Uterus (tissue), 4 donors: ENCODE measurements around the gene LPP. TPM values are rescaled to one million over a fixed set of nuclear protein-coding genes. Genes with fewer than 3 reads are reported as not detected.

Experiments used
- DNase-seq, 2 donors: peaks; one replicate each; pipeline ENCODE4 v3.0.0-alpha.2; 2019 to 2020
- H3K27ac ChIP-seq, 2 donors: fragments of 200-600 bp; sonication (generic); 1 replicate in 1 of 2; 2 replicates in 1 of 2; pipeline ENCODE4 v1.5.1; 2016 to 2018
- H3K27me3 ChIP-seq, 2 donors: fragments of 200-600 bp; sonication (generic); one replicate each; pipeline ENCODE4 v1.5.1; 2018 to 2019; ENCODE audit warnings: control low read depth in 1 of 2
- H3K36me3 ChIP-seq, 2 donors: fragments of 200-600 bp; sonication (generic); one replicate each; pipeline ENCODE4 v1.5.1; 2019; ENCODE audit warnings: control low read depth in 1 of 2
- H3K4me1 ChIP-seq, 2 donors: fragments of 200-600 bp; sonication (generic); one replicate each; pipeline ENCODE4 v1.5.1; 2018 to 2019; ENCODE audit warnings: control low read depth in 1 of 2
- H3K4me3 ChIP-seq, 2 donors: fragments of 200-600 bp; sonication (generic); 1 replicate in 1 of 2; 2 replicates in 1 of 2; pipeline ENCODE4 v1.5.1; 2018 to 2019; ENCODE audit warnings: mild to moderate bottlenecking in 1 of 2
- H3K9me3 ChIP-seq, 2 donors: fragments of 200-600 bp; sonication (generic); one replicate each; pipeline ENCODE4 v1.5.1; 2019; ENCODE audit warnings: control low read depth in 1 of 2
- POLR2A ChIP-seq, 2 donors: fragments of 450-650 bp; IDR thresholded peaks; one replicate each; pipeline ENCODE4 v1.6.1; 2016; ENCODE audit warnings: antibody characterized with exemption in 2 of 2, mild to moderate bottlenecking in 1 of 2, moderate library complexity in 1 of 2
- intact Hi-C: fragments of 100-400 bp; cut with DNase I; formaldehyde crosslinking; loops from one replicate; pipeline ENCODE4 v1.15.1; 2023; ENCODE audit warnings: low total_unique reads
- total RNA-seq, 4 donors: library from RNA; depleted of rRNA in 3 of 4; stranded (reverse); fragments of >200 nt in 3 of 4; gene quantifications; one replicate each; pipeline versions ENCODE4 v1.1.0 to v1.2.4, GENCODE V29; 2014 to 2023
- TF ChIP-seq, protein P1 (sequence below), 4 experiments: fragments of 200-600 bp in 2 of 4; fragments of 450-650 bp in 2 of 4; sonication (generic) in 2 of 4; IDR thresholded peaks; one replicate each; pipeline ENCODE4 v1.5.1; 2016 to 2019; ENCODE audit warnings: antibody characterized with exemption in 4 of 4, mild to moderate bottlenecking in 2 of 4, moderate library complexity in 1 of 4
- donor health status: DM: yes; HTN: yes; CAD: no.

The LPP gene
- total RNA-seq, 4 donors from 2014 or later = 180 to 1,374 (median 712) TPM

DNA sequence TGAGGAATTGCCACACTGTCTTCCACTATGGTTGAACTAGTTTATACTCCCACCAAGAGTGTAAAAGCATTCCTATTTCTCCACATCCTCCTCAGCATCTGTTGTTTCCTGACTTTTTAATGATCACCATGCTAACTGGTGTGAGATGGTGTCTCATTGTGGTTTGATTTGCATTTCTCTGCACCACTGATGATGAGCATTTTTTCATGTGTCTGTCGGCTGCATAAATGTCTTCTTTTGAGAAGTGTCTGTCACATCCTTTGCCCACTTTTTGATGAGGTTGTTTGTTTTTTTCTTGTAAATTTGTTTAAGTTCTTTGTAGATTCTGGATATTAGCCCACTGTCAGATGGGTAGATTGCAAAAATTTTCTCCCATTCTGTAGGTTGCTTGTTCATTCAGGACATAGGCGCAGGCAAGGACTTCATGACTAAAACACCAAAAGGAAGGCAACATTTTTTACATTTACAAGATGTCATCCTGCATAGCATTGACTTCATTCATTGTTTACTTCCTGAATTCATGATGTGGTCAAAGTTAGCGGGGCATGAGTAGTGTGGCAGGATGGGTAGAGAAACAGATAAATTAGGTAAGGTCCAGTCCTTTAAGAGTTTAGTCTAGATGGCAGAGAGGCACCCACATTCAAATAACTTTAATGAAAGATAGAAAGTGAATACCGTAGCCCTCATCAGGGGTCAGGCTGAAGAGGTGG, 45.1 kb upstream of the LPP start:
- no peaks in the 10 kb centered on the region for H3K4me1 ChIP-seq
- no peaks in the 10 kb centered on the region for H3K9me3 ChIP-seq
- no peaks in the 10 kb centered on the region for H3K36me3 ChIP-seq
- no peak overlapping the region for H3K27ac ChIP-seq
- no peak overlapping the region for H3K4me3 ChIP-seq
- DNase-seq = no peak
- intact Hi-C loops = no loop called here
- no peaks in the 10 kb centered on the region for H3K27me3 ChIP-seq
- TF ChIP-seq, protein P1, sequence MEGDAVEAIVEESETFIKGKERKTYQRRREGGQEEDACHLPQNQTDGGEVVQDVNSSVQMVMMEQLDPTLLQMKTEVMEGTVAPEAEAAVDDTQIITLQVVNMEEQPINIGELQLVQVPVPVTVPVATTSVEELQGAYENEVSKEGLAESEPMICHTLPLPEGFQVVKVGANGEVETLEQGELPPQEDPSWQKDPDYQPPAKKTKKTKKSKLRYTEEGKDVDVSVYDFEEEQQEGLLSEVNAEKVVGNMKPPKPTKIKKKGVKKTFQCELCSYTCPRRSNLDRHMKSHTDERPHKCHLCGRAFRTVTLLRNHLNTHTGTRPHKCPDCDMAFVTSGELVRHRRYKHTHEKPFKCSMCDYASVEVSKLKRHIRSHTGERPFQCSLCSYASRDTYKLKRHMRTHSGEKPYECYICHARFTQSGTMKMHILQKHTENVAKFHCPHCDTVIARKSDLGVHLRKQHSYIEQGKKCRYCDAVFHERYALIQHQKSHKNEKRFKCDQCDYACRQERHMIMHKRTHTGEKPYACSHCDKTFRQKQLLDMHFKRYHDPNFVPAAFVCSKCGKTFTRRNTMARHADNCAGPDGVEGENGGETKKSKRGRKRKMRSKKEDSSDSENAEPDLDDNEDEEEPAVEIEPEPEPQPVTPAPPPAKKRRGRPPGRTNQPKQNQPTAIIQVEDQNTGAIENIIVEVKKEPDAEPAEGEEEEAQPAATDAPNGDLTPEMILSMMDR (IDR thresholded peaks at IDR 0.05) = no peak
- TF ChIP-seq POLR2A (IDR thresholded peaks at IDR 0.05) = no peak

DNA sequence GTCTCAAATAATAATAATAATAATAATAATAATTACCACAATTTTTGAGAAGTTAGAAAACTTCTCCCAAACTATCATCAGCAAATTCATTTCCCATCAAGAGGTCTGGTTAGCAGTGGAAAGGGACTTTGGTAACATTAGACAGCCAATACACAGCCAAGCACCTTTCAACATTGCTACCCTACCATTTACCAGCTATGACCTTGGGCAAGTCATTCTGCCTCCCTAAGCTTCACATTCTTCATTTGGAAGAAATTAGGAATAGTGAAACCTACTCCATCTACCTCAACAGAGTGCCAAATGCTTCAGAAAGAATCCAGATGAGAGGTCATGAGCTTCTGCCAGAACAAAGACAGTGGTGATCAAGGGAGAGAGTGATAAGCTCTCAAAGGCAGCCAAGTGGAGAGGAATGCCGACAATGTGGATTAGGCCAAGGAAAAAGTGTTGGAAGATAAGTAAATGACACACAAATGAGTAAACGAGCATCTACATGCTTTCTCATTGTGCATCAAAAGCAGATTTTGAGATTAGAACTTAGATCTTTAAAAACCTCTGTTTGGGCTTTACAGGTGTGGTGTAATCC, 42.9 kb upstream of the LPP start:
- DNase-seq = no peak
- no peaks in the 10 kb centered on the region for H3K27me3 ChIP-seq
- no peak overlapping the region for H3K4me3 ChIP-seq
- H3K27ac ChIP-seq = no peak overlapping the region
- TF ChIP-seq, protein P1 (IDR thresholded peaks at IDR 0.05) = no peak
- no peak for TF ChIP-seq POLR2A (IDR thresholded peaks at IDR 0.05)
- no peaks in the 10 kb centered on the region for H3K36me3 ChIP-seq
- no peaks in the 10 kb centered on the region for H3K4me1 ChIP-seq
- intact Hi-C loops = no loop called here
- no peaks in the 10 kb centered on the region for H3K9me3 ChIP-seq

DNA sequence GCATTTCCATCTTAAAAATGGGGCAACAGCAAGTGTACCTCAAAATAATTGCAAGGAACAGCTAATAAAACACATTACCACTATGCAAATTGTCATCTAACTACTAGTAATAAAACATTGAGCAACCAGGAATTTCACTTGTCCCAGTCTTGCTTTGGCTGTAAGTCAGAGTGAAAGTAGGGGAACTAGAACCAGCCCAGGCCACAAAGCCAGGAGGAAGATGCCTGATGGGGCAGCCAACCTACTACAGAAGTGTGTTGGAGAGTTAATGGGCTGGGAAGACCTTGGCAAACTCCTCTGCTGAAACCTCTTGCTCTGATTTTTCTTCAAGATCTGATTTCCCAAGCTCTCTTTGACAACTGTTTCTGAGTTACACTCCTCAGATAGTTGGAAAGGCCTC, 40.2 kb upstream of the LPP start:
- H3K27me3 ChIP-seq = no peaks in the 10 kb centered on the region
- H3K9me3 ChIP-seq = no peaks in the 10 kb centered on the region
- H3K4me3 ChIP-seq = no peak overlapping the region
- no peak for DNase-seq
- H3K36me3 ChIP-seq = no peaks in the 10 kb centered on the region
- no peak overlapping the region for H3K27ac ChIP-seq
- no peak for TF ChIP-seq POLR2A (IDR thresholded peaks at IDR 0.05)
- TF ChIP-seq, protein P1 (IDR thresholded peaks at IDR 0.05) = no peak
- intact Hi-C loops = no loop called here
- H3K4me1 ChIP-seq = no peaks in the 10 kb centered on the region

DNA sequence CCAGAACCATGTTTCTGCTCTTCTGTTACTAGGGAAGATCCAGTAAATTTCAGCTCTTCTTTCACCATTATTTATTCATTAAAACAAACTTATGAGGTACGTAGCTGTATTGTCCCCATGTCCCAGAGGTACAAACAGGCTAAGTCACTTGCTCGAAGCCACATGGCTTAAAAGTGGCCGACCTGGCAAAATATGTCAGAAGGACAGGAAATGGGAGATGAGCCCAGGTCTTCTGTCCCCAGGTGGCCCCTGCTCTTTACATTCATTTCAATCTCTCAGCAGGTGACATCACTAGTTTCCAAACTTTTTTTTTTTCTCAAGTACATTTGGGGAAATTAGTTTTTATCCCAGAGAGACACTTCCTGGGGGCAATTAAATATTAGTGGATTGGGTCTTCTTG, 34.1 kb upstream of the LPP start:
- intact Hi-C loops = no loop called here
- Histone ChIP-seq H3K27ac (no peak overlapping the region), H3K4me3 (no peak overlapping the region), H3K4me1 (no peaks in the 10 kb centered on the region), H3K27me3 (no peaks in the 10 kb centered on the region), H3K36me3 (no peaks in the 10 kb centered on the region), H3K9me3 (no peaks in the 10 kb centered on the region)
- no peak for DNase-seq
- TF ChIP-seq, protein P1 (IDR thresholded peaks at IDR 0.05) = no peak
- no peak for TF ChIP-seq POLR2A (IDR thresholded peaks at IDR 0.05)

DNA sequence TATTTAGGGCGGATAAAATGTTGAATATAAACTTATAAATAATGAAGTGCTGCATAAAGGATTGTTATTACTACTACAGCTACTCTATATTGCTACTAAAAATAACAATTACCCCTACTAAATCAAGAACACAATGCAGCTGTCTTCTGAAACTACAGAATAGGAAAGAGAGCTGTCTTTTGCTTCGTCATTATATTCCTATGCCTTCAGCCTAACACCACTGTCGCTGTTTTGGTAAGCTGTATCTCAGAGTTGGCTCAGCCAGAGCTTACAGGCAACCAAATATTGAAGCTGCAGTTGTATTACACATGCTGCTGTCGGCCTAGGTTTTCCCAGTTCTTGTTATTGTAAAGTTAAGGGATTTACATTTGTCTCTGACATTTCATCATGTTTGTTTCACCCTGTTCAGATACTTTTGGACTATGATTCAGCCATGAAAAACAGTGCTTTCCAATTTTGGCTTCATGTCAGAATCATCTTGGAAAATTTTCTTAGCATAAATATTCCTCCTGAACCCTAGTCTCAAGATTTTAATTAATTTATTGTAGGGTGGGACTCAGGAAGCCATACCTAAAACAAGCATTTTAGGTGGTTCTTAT, 31.3 kb upstream of the LPP start:
- Histone ChIP-seq H3K4me1 (no peaks in the 10 kb centered on the region), H3K27ac (no peak overlapping the region), H3K36me3 (no peaks in the 10 kb centered on the region), H3K4me3 (no peak overlapping the region), H3K9me3 (no peaks in the 10 kb centered on the region), H3K27me3 (no peaks in the 10 kb centered on the region)
- TF ChIP-seq, protein P1 (IDR thresholded peaks at IDR 0.05) = no peak
- no peak for TF ChIP-seq POLR2A (IDR thresholded peaks at IDR 0.05)
- intact Hi-C loops = no loop called here
- no peak for DNase-seq
